Caco-2 (cell line): ENCODE measurements around the gene FBXO2. TPM values are rescaled to one million over a fixed set of nuclear protein-coding genes. Genes with fewer than 3 reads are reported as not detected.

Experiments
- BruUV-seq: library from RNA; stranded (reverse); fragments of 400-500 nt; replicated peaks from 2 replicates; lab custom pipeline; 2021; lab: Mats Ljungman, UMichigan
- CTCF ChIA-PET: fragments of 300-600 bp; sonication (Branson Sonifier 250); formaldehyde crosslinking; loops from one replicate; lab custom pipeline; 2022; ENCODE audit warnings: antibody characterized with exemption; lab: Charles Lee
- POLR2A ChIA-PET: fragments of 300-600 bp; sonication (Branson Sonifier 250); formaldehyde crosslinking; loops from one replicate; lab custom pipeline; 2022; ENCODE audit warnings: antibody characterized with exemption; lab: Charles Lee
- DNase-seq, 2 experiments: peaks; one replicate each; pipeline versions ENCODE4 v3.0.0 to v3.0.0-alpha.2; 2020 to 2022
- H3K27me3 ChIP-seq: replicated peaks from 2 replicates; pipeline ENCODE4 v1.6.0; 2011; ENCODE audit warnings: low read length; ENCODE audit not compliant: control insufficient read depth, insufficient read depth
- H3K36me3 ChIP-seq: 2 replicates; pipeline ENCODE4 v1.5.1; 2011; ENCODE audit warnings: low read length; ENCODE audit not compliant: control insufficient read depth, insufficient read depth
- H3K4me1 ChIP-seq: fragments of 250-450 bp; sonication (Bioruptor Pico); 2 replicates; pipeline ENCODE4 v1.5.1; 2020; ENCODE audit warnings: mild to moderate bottlenecking
- H3K4me3 ChIP-seq: 2 replicates; pipeline ENCODE4 v1.5.1; 2011; ENCODE audit warnings: low read depth, mild to moderate bottlenecking, control low read depth, low read length
- H3K9me3 ChIP-seq: fragments of 250-450 bp; sonication (Bioruptor Pico); 2 replicates; pipeline ENCODE4 v1.5.1; 2020; ENCODE audit warnings: mild to moderate bottlenecking, moderate library complexity
- H3K27ac Mint-ChIP-seq: one replicate; pipeline ENCODE4 v1.8.0; 2022; ENCODE audit warnings: mixed read lengths; ENCODE audit not compliant: unreplicated experiment
- H3K27me3 Mint-ChIP-seq: one replicate; pipeline ENCODE4 v1.8.0; 2022; ENCODE audit warnings: mixed read lengths; ENCODE audit not compliant: insufficient read depth, unreplicated experiment
- H3K36me3 Mint-ChIP-seq: one replicate; pipeline ENCODE4 v1.8.0; 2022; ENCODE audit warnings: mild to moderate bottlenecking, mixed read lengths; ENCODE audit not compliant: insufficient read depth, unreplicated experiment
- H3K4me1 Mint-ChIP-seq: one replicate; pipeline ENCODE4 v1.8.0; 2022; ENCODE audit warnings: low read depth, mixed read lengths; ENCODE audit not compliant: unreplicated experiment
- H3K4me3 Mint-ChIP-seq: one replicate; pipeline ENCODE4 v1.8.0; 2022; ENCODE audit warnings: mild to moderate bottlenecking, moderate library complexity, mixed read lengths; ENCODE audit not compliant: unreplicated experiment
- H3K9me3 Mint-ChIP-seq: one replicate; pipeline ENCODE4 v1.8.0; 2022; ENCODE audit warnings: mixed read lengths; ENCODE audit not compliant: unreplicated experiment
- intact Hi-C: fragments of 100-400 bp; cut with micrococcal nuclease; formaldehyde crosslinking; loops from one replicate; pipeline ENCODE4 v1.10.0; 2022; ENCODE audit not compliant: unreplicated experiment
- total RNA-seq: library from RNA; stranded (reverse); gene quantifications from 2 replicates; pipeline ENCODE4 v1.2.3, GENCODE V29; 2022
- TF ChIP-seq, protein P1 (sequence below), 2 experiments: fragments of 200-600 bp in 1 of 2; IDR thresholded peaks; 1 replicate in 1 of 2; 2 replicates in 1 of 2; pipeline versions ENCODE4 v1.5.1 to v1.8.0; 2011 to 2022; ENCODE audit warnings: antibody characterized with exemption in 1 of 2, control low read depth in 1 of 2, inconsistent platforms in 1 of 2, low read depth in 1 of 2, low read length in 1 of 2, mild to moderate bottlenecking in 1 of 2, moderate library complexity in 1 of 2; ENCODE audit not compliant: insufficient read depth in 1 of 2, severe bottlenecking in 1 of 2, unreplicated experiment in 1 of 2

The FBXO2 gene
- total RNA-seq, 1 experiment from 2014 or later = 78.5 TPM

DNA sequence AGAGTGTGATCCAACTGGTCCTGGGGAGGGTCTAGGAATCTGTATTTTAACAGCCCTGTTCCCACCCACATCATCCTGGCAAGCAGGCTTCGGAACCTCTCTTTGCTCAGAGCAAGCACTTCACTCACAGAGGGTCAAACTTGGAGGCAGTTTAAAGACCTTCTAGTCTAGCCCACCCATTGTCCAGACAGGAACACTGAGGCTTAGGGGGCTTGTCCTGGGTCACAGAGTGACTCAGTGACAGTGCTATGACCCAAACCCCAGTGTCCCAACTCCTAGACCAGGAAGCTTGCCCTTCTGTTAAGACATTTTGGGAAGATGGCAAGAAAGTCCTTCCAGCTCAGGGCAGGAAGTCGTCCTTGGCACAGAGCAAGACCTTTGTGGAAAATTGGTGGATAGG is 36.5 kb downstream of the FBXO2 start:
- Mint-ChIP-seq H3K27me3 (peaks cover 15% of the 10 kb centered on the region), H3K4me1 (no peaks in the 10 kb centered on the region), H3K4me3 (no peak overlapping the region), H3K9me3 (peaks cover 4% of the 10 kb centered on the region), H3K36me3 (no peaks in the 10 kb centered on the region), H3K27ac (no peak overlapping the region)
- no peak for DNase-seq
- ChIA-PET CTCF (no interaction called here), POLR2A (no interaction called here)
- no peaks in the 10 kb centered on the region for H3K4me1 ChIP-seq
- BruUV-seq = no TSS peak
- TF ChIP-seq, protein P1, sequence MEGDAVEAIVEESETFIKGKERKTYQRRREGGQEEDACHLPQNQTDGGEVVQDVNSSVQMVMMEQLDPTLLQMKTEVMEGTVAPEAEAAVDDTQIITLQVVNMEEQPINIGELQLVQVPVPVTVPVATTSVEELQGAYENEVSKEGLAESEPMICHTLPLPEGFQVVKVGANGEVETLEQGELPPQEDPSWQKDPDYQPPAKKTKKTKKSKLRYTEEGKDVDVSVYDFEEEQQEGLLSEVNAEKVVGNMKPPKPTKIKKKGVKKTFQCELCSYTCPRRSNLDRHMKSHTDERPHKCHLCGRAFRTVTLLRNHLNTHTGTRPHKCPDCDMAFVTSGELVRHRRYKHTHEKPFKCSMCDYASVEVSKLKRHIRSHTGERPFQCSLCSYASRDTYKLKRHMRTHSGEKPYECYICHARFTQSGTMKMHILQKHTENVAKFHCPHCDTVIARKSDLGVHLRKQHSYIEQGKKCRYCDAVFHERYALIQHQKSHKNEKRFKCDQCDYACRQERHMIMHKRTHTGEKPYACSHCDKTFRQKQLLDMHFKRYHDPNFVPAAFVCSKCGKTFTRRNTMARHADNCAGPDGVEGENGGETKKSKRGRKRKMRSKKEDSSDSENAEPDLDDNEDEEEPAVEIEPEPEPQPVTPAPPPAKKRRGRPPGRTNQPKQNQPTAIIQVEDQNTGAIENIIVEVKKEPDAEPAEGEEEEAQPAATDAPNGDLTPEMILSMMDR (IDR thresholded peaks at IDR 0.05; ENCODE audit: insufficient read depth in 1 of 2, low read depth in 1 of 2, low read length in 1 of 2, severe bottlenecking in 1 of 2, unreplicated experiment in 1 of 2) = no peak
- no peaks in the 10 kb centered on the region for H3K9me3 ChIP-seq
- H3K4me3 ChIP-seq = no peak overlapping the region
- intact Hi-C loops = no loop called here
- H3K36me3 ChIP-seq = no peaks in the 10 kb centered on the region
- no peaks in the 10 kb centered on the region for H3K27me3 ChIP-seq

DNA sequence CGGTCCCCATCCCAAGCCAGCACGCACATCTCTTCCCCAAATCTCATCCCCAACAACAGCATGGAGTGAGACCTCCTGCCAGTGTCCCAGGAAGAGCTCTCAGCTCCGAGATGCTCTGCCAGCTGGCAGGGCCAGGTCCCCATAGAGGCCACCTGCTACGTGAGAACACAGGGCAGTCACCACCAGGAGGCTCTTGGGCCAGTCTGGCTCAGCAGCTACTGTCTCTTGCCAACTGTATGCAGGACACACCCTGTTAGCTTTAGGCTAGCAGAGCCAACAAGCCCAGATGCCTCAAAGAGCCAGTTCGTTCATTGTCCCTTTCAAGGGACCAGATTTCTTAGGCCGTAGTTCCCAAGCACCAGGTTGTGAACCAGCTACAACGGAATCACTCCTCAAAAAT is 36.9 kb downstream of the FBXO2 start:
- peaks cover 6% of the 10 kb centered on the region for H3K9me3 Mint-ChIP-seq
- DNase-seq = no peak

DNA sequence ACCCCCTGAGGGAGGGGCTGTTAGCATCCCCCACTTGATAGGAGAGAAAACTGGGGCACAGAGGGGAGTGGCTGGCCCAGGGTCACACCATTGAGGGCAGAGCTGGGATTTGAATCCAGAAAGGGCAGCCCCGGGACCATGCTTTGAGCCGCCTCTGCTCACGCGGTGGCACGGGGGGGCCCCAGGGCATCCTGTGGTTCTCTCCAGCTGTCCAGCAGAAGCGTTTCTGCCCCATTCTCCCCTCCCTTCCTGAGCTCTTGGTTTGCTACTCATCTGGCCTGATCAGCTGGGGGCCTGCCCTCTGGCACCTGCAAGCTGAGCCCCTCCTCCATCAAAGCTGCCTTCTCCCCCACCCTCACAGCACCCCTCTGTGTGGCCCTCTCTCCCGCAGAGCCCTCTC is 37.5 kb downstream of the FBXO2 start:
- Mint-ChIP-seq H3K9me3 (peaks cover 6% of the 10 kb centered on the region), H3K36me3 (no peaks in the 10 kb centered on the region), H3K4me1 (no peaks in the 10 kb centered on the region), H3K27ac (no peak overlapping the region), H3K4me3 (no peak overlapping the region), H3K27me3 (peaks cover 9% of the 10 kb centered on the region)
- intact Hi-C loops = no loop called here
- DNase-seq = no peak
- CTCF ChIA-PET = no interaction called here
- TF ChIP-seq, protein P1 (IDR thresholded peaks at IDR 0.05; ENCODE audit: insufficient read depth in 1 of 2, low read depth in 1 of 2, low read length in 1 of 2, severe bottlenecking in 1 of 2, unreplicated experiment in 1 of 2) = no peak
- no peaks in the 10 kb centered on the region for H3K9me3 ChIP-seq
- no peaks in the 10 kb centered on the region for H3K27me3 ChIP-seq
- POLR2A ChIA-PET = no interaction called here
- no TSS peak for BruUV-seq
- H3K4me3 ChIP-seq = no peak overlapping the region
- H3K36me3 ChIP-seq = no peaks in the 10 kb centered on the region
- H3K4me1 ChIP-seq = no peaks in the 10 kb centered on the region

More for the DNA sequence above, 36.9 kb downstream of the FBXO2 start:
- peaks cover 14% of the 10 kb centered on the region for H3K27me3 Mint-ChIP-seq
- CTCF ChIA-PET = no interaction called here
- H3K4me3 Mint-ChIP-seq = no peak overlapping the region
- H3K36me3 Mint-ChIP-seq = no peaks in the 10 kb centered on the region
- Histone ChIP-seq H3K4me1 (no peaks in the 10 kb centered on the region), H3K9me3 (no peaks in the 10 kb centered on the region), H3K4me3 (no peak overlapping the region), H3K36me3 (no peaks in the 10 kb centered on the region), H3K27me3 (no peaks in the 10 kb centered on the region)
- POLR2A ChIA-PET = no interaction called here
- TF ChIP-seq, protein P1 (IDR thresholded peaks at IDR 0.05; ENCODE audit: insufficient read depth in 1 of 2, low read depth in 1 of 2, low read length in 1 of 2, severe bottlenecking in 1 of 2, unreplicated experiment in 1 of 2) = no peak
- H3K27ac Mint-ChIP-seq = no peak overlapping the region
- BruUV-seq = no TSS peak
- intact Hi-C loops = no loop called here
- no peaks in the 10 kb centered on the region for H3K4me1 Mint-ChIP-seq
